Left ventricle myocardium inferior (tissue), 1 donor: Measurements from ENCODE around the gene ZNF653. TPM values are rescaled to one million over a fixed set of nuclear protein-coding genes. Genes with fewer than 3 reads are reported as not detected.

Experiments
- DNase-seq: peaks from one replicate; pipeline ENCODE4 v3.0.0-alpha.2; 2020
- H3K27ac ChIP-seq: fragments of 200-600 bp; replicated peaks from 2 replicates; pipeline ENCODE4 v1.8.0; 2021
- H3K27me3 ChIP-seq: fragments of 200-600 bp; 2 replicates; pipeline ENCODE4 v1.8.0; 2021; ENCODE audit warnings: low read depth
- H3K36me3 ChIP-seq: fragments of 200-600 bp; 2 replicates; pipeline ENCODE4 v1.8.0; 2021
- H3K4me1 ChIP-seq: fragments of 200-600 bp; 2 replicates; pipeline ENCODE4 v1.8.0; 2021
- H3K4me3 ChIP-seq: fragments of 200-600 bp; 2 replicates; pipeline ENCODE4 v1.8.0; 2021; ENCODE audit warnings: mild to moderate bottlenecking, moderate library complexity
- H3K9me3 ChIP-seq: fragments of 200-600 bp; replicated peaks from 2 replicates; pipeline ENCODE4 v1.8.0; 2021
- CTCF ChIP-seq: fragments of 200-600 bp; IDR thresholded peaks from 2 replicates; pipeline ENCODE4 v1.8.0; 2021; ENCODE audit warnings: antibody characterized with exemption, mild to moderate bottlenecking, borderline replicate concordance
- intact Hi-C: fragments of 100-400 bp; cut with micrococcal nuclease; formaldehyde crosslinking; loops from one replicate; pipeline ENCODE4 v1.11.0; 2022
- total RNA-seq: library from RNA; stranded (reverse); fragmentation: NEBNext Ultra II Directional; extraction: Animal tissue kit (Norgen Biotek cat#: 25700); gene quantifications from one replicate; pipeline ENCODE4 v1.2.1, GENCODE V29; 2021
- donor health status: DM: no; HTN: yes; CAD: no; lungs with severe emphysema.

ZNF653 gene
- total RNA-seq, 1 donor from 2014 or later: 4.2 TPM

GRCh38 chr19:11499890-11500420 is 5.7 kb downstream of the ZNF653 start:
- TF ChIP-seq CTCF: no peak
- Histone ChIP-seq H3K27me3 (no peaks in the 10 kb centered on the region), H3K4me3 (no peak overlapping the region), H3K4me1 (peaks cover 6% of the 10 kb centered on the region), H3K27ac (no peak overlapping the region), H3K36me3 (peaks cover 23% of the 10 kb centered on the region), H3K9me3 (no peaks in the 10 kb centered on the region)
- intact Hi-C loops: no loop called here
- no peak for DNase-seq

DNA sequence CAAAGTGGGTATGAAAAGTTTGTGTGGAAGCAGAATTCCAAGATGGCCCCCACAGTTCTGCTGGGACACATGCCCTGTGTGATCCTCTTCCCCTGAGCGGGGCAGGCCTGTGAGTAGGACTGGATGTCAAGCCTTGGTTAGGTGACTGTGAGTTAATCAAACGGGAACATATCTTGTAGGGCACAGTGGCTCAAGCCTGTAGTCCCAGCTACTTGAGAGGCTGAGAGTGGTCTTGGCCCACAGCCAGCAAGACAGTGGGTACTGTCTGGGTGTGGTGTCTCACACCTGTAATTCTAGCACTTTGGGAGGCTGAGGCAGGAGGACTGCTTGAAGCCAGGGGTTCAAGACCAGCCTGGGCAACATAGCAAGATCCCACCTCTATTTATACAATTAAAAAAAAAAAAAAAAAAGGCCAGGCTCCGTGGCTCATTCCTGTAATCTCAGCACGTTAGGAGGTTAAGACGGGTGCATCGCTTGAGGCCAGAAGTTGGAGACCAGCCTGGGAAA is 6.4 kb downstream of the ZNF653 start:
- no peak overlapping the region for H3K27ac ChIP-seq
- no peaks in the 10 kb centered on the region for H3K4me1 ChIP-seq
- TF ChIP-seq CTCF: no peak
- H3K36me3 ChIP-seq: peaks cover 29% of the 10 kb centered on the region
- DNase-seq: no peak
- H3K4me3 ChIP-seq: no peak overlapping the region
- H3K9me3 ChIP-seq: no peaks in the 10 kb centered on the region
- no peaks in the 10 kb centered on the region for H3K27me3 ChIP-seq
- intact Hi-C loops: no loop called here

DNA sequence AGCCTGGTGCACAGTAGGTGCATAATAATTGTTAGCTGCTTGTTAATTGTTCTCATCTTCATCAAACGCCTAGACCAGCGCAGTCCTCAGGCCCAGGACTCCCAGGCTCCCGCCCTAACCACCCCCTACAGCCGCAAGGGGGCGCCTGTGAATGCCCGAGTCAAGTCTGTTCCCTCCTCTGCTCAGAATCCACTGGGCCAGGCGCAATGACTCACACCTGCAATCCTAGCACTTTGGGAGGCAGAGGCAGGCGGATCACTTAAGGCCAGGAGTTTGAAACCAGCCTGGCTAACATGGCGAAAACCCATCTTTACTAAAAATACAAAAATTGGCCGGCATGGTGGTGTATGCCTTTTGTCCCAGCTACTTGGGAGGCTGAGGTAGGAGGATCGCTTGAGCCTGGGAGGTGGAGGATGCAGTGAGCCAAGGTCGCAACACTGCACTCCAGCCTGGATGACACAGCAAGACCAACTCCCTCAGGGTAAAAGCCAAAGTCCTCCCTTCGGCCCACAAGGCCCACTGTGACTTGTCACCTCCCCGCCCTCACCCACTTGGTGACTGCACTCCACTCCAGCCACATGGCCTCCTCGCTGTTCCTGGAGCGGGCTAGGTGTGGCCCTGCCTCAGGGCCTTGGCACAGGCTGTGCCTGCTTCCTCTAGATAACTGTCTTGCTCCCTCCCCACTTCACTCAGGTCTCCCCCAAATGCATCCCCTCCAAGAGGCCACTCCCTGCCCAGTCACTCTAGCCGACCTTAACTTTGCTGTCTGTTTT is 9.1 kb downstream of the ZNF653 start:
- intact Hi-C loops: no loop called here
- peaks cover 52% of the 10 kb centered on the region for H3K36me3 ChIP-seq
- DNase-seq: peak; percentile 64

DNA sequence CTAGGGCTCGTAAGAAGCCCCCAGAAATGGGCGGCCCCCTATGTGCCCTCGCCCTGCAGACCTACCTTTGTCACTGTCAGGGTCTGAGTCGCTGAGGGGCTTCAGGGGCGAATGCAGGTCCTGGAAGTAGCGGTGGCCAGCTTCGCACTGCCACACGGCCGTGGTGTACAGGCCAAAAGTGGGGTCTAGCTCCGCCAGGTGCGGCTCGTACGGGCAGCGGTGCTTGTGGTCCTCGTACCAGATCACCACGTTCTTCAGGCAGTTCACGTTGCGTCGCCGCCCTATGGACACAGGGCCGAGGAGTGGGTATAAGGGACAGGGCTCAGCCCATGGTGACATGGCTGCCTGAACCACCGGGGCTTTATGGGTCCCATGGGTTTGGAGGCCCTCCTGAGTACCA is 9.8 kb downstream of the ZNF653 start:
- Histone ChIP-seq H3K9me3 (no peaks in the 10 kb centered on the region), H3K27ac (no peak overlapping the region), H3K27me3 (no peaks in the 10 kb centered on the region), H3K4me3 (no peak overlapping the region), H3K36me3 (peaks cover 57% of the 10 kb centered on the region), H3K4me1 (no peaks in the 10 kb centered on the region)
- no peak for TF ChIP-seq CTCF
- intact Hi-C loops: no loop called here
- DNase-seq: no peak

More for the DNA sequence above, 9.1 kb downstream of the ZNF653 start:
- peak; percentile 68 for TF ChIP-seq CTCF
- Histone ChIP-seq H3K4me3 (no peak overlapping the region), H3K27ac (no peak overlapping the region), H3K9me3 (no peaks in the 10 kb centered on the region), H3K4me1 (no peaks in the 10 kb centered on the region), H3K27me3 (no peaks in the 10 kb centered on the region)

DNA sequence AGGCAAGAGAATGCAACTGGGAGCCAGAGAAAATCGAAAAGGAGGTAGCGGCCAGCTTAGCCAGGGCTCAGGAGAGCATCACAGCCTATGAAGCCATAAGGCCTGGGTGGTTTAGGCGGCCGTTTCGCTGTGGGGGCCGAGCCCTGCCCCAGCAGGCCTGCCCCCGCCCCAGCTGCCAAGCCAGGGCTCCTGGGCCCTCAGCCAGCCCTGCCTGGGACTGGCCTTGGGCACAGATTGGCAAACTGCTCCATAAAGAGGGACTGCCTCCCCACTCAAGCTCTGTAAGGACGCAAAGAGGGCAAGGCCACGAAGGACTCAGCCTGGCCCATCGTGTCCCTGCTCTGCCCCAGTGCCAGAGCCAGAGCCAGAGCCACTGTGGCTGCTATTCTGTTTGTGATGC is 10.2 kb downstream of the ZNF653 start:
- Histone ChIP-seq H3K27ac (no peak overlapping the region), H3K9me3 (no peaks in the 10 kb centered on the region), H3K4me1 (no peaks in the 10 kb centered on the region), H3K4me3 (no peak overlapping the region), H3K27me3 (no peaks in the 10 kb centered on the region), H3K36me3 (peaks cover 57% of the 10 kb centered on the region)
- DNase-seq: no peak
- no peak for TF ChIP-seq CTCF
- intact Hi-C loops: no loop called here
